BJ (cell line): ENCODE measurements around the gene LYSMD4. TPM values are rescaled to one million over a fixed set of nuclear protein-coding genes. Genes with fewer than 3 reads are reported as not detected.
"Not testable (repeated sequence)": the region's sequence is repeated elsewhere in the genome, so short reads cannot be mapped to it uniquely, and the experiment has no call there.

Experiments used
- CTCF ChIA-PET: fragments of 350-600 bp; formaldehyde crosslinking; extraction: SDS; loops from one replicate; lab custom pipeline; 2021; ENCODE audit warnings: antibody characterized with exemption, inconsistent platforms; lab: Yijun Ruan, JAX
- POLR2A ChIA-PET: fragments of 300-600 bp; sonication (Branson Sonifier 250); formaldehyde crosslinking; extraction: SDS; loops from one replicate; lab custom pipeline; 2021; ENCODE audit warnings: antibody characterized with exemption; lab: Charles Lee
- DNase-seq: peaks from one replicate; pipeline ENCODE4 v3.0.0-alpha.2; 2011; ENCODE audit warnings: low read depth
- H3K27me3 ChIP-seq: 2 replicates; pipeline ENCODE4 v1.6.0; 2011; ENCODE audit warnings: low read length; ENCODE audit not compliant: control insufficient read depth, insufficient read depth
- H3K36me3 ChIP-seq: 2 replicates; pipeline ENCODE4 v1.5.1; 2011; ENCODE audit warnings: low read length; ENCODE audit not compliant: control insufficient read depth, insufficient read depth
- H3K4me3 ChIP-seq: 2 replicates; pipeline ENCODE4 v1.5.1; 2011; ENCODE audit warnings: low read depth, mild to moderate bottlenecking, control low read depth, low read length
- CTCF ChIP-seq: IDR thresholded peaks from 2 replicates; pipeline ENCODE4 v1.5.1; 2011; ENCODE audit warnings: low read depth, mild to moderate bottlenecking, control low read depth, inconsistent platforms, low read length, moderate library complexity; ENCODE audit not compliant: insufficient read depth
- polyA minus RNA-seq: library from RNA; depleted of rRNA, polyadenylated mRNA; stranded (reverse); fragments of >200 nt; gene quantifications from 2 replicates; pipeline ENCODE4 v1.2.3, GENCODE V29; 2011; rRNA and poly(A)+ RNA removed
- polyA plus RNA-seq: library from polyadenylated mRNA; depleted of rRNA; stranded (reverse); fragments of >200 nt; gene quantifications from 2 replicates; pipeline ENCODE4 v1.2.3, GENCODE V29; 2011; rRNA removed

The LYSMD4 gene
- polyA plus RNA-seq (2.1 and 2.7 TPM in 2 replicates), polyA minus RNA-seq (1.8 and 2.3 TPM in 2 replicates)

GRCh38 chr15:99733268-99734039, at the start of gene LYSMD4:
Gene LYSMD4, minus strand, starts transcription at chr15:99733437. Its CDS starts 1,438 bp downstream, at chr15:99731999.
- ChIA-PET POLR2A (interaction anchor here (0.6 to 1.0 kb wide), 9 partner anchors 17 to 1218 kb away, joined by 3 to 10 read pairs (median 6); no protein-coding TSS in a partner anchor), CTCF (interaction anchor here (0.6 to 4.5 kb wide), 5 partner anchors 15 to 1314 kb away, joined by 3 to 19 read pairs (median 9); no protein-coding TSS in a partner anchor)
- DNase-seq: peak; percentile 59
- Histone ChIP-seq H3K4me3 (peak within 1 kb of the TSS; percentile 85), H3K27me3 (peaks cover 2% of the 10 kb centered on the region; the same call in 1 of the 2 replicates), H3K36me3 (no peaks in the 10 kb centered on the region)
- no peak for TF ChIP-seq CTCF

GRCh38 chr15:99782029-99782428, 48.8 kb upstream of the LYSMD4 start:
- POLR2A ChIA-PET, CTCF ChIA-PET, DNase-seq, H3K36me3 ChIP-seq, H3K4me3 ChIP-seq, H3K27me3 ChIP-seq: not testable (repeated sequence)

GRCh38 chr15:99777144-99777543, 43.9 kb upstream of the LYSMD4 start:
- no peak for TF ChIP-seq CTCF
- Histone ChIP-seq H3K4me3 (no peak overlapping the region), H3K36me3 (no peaks in the 10 kb centered on the region), H3K27me3 (no peaks in the 10 kb centered on the region)
- no peak for DNase-seq
- CTCF ChIA-PET: interaction anchor here (1.0 to 1.2 kb wide), 2 partner anchors 21 to 58 kb away, joined by 3 read pairs; no protein-coding TSS in a partner anchor
- POLR2A ChIA-PET: no interaction called here

- CTCF ChIA-PET: interaction anchor here (0.7 kb wide), 1 partner anchor 8 kb away, joined by 3 read pairs; no protein-coding TSS in a partner anchor
- no peak for DNase-seq
Measured at GRCh38 chr15:99764522-99764921, 31.3 kb upstream of the LYSMD4 start.

GRCh38 chr15:99763827-99764226, 30.6 kb upstream of the LYSMD4 start:
- ChIA-PET POLR2A (no interaction called here), CTCF (no interaction called here)
- DNase-seq: no peak
- Histone ChIP-seq H3K27me3 (no peaks in the 10 kb centered on the region), H3K4me3 (no peak overlapping the region), H3K36me3 (no peaks in the 10 kb centered on the region)
- TF ChIP-seq CTCF: no peak

More at GRCh38 chr15:99764522-99764921, 31.3 kb upstream of the LYSMD4 start:
- Histone ChIP-seq H3K27me3 (no peaks in the 10 kb centered on the region), H3K4me3 (no peak overlapping the region), H3K36me3 (no peaks in the 10 kb centered on the region)
- POLR2A ChIA-PET: no interaction called here
- TF ChIP-seq CTCF: no peak
